Melanocyte of skin (primary cell): ENCODE measurements around the gene TMEM88. TPM values are rescaled to one million over a fixed set of nuclear protein-coding genes. Genes with fewer than 3 reads are reported as not detected.

ENCODE experiments used
- total RNA-seq, 2 donors: library from RNA; depleted of rRNA; stranded (reverse); fragments of >200 nt; gene quantifications; 2 replicates each; pipeline ENCODE4 v1.2.3, GENCODE V29; 2012

TMEM88 gene, protein sequence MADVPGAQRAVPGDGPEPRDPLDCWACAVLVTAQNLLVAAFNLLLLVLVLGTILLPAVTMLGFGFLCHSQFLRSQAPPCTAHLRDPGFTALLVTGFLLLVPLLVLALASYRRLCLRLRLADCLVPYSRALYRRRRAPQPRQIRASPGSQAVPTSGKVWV
- under 1 TPM in 1 of 2 donors, not detected in 1; 0.34 TPM for total RNA-seq

DNA sequence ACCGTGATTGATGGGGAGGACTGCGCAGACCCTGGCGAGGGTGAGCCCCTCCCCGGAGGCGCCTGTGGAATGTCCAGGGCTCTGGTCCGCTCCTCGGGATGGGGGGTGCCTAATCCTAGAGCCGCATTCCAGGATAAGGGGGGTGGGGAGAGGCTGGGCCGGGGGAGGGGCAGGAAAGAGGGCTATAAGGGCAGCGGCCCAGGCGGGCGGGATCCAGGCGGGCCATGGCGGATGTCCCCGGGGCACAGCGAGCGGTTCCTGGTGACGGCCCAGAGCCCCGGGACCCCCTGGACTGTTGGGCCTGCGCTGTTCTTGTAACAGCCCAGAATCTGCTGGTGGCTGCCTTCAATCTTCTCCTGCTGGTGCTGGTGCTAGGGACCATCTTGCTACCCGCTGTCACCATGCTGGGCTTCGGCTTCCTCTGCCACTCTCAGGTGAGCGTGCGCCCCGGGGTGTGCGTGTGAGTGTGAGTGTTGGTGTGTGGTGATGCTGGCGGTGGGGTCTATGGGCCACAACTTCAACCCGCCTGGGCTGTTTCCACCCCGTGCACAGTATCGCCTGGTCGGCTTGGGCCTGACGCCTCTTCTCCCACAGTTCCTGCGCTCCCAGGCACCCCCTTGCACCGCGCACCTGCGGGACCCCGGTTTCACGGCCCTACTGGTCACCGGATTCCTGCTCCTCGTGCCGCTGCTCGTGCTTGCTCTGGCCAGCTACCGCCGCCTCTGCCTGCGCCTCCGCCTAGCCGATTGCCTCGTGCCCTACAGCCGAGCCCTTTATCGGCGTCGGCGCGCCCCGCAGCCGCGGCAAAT lies at the start of gene TMEM88:
TMEM88 (plus strand) TSS at position 216 of the 809 bp plus-strand sequence; CDS start at position 225, 9 bp downstream.

DNA sequence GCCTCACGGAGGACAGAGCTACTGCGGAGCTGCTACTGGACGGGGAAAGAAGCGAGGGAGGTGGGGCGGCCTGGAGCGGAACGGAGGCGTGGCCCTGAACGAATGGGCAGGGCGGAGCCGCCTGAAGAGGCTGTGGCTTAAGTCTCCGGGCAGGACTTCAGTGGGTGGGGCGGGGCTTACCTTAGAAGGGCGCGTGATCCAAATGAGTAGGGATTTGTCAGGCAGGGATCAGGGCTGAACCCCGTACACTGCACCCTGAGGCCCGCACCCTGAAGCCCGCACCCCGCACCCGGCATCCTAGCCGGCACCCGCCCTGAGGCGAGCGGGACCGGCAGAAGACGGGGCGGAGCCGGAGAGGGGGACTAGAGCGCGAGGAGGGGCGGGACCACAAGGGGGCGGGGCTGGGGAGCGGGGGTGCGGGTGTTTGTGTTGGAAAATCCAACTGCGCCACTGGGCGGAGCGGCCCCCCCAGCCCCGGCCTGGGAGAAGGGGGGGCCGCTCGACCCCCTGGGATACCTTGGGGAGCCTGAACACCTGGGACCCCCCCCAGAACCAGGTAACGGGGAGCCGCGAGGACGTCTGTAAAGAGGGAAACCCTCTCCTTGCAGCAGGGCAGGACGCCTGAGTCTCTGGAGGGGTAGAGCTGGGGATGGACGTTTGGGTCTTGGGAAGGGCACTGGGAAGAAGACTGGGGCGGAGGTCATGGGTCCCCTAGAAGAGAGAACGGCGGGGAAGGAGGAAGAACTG lies 20.9 kb upstream of the TMEM88 start, which contains the start of gene KDM6B:
KDM6B (plus strand) TSS at position 423 of the 747 bp plus-strand sequence. CDS start 11,338 bp downstream, outside the sequence.

DNA sequence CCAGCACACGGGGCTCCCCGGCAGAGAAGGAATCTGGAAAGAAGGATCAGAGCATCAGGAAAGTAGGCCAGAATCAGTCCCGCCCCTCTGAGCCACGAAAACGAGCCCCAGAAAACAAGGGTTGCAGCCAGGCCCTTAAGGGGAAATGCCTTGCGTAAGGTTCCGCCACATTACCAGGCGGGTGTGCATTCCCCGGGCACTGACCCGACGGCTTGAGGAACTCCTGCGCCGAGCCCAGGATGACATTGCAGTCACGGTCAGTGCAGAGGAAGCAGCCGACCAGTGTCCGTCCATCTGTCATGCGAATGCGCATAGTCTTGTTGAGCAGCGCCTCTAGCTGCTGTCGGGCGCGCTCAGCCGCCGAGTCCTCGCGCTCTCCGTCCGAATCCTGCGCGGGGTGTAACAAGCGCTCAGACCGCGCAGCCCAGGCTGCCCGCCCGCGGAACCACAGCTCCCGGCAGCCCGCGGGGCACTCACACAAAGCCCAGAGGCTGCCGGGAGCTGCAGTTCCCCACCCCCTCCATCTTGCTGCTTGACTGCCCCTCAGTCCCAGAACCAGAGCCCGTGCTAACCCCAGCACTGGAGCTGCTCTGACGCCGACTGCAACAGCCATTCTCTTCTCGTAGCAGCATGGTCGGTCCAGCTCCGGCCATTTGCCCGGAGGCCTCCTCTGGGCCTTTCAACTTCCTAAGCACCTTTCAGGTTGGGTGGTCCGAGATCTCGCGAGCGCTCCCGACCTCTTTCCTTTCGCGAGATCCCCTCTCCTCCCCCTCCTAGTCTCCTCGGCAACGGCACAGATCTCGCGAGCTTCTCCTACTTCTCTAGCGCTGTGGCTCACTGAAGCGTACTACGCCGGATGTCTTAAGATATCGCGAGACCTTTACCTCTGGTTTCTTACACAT lies 2.2 kb downstream of the TMEM88 start, which contains the start of gene NAA38:
NAA38 (minus strand) TSS at position 749 of the 902 bp plus-strand sequence; CDS start at position 653, 96 bp downstream.

DNA sequence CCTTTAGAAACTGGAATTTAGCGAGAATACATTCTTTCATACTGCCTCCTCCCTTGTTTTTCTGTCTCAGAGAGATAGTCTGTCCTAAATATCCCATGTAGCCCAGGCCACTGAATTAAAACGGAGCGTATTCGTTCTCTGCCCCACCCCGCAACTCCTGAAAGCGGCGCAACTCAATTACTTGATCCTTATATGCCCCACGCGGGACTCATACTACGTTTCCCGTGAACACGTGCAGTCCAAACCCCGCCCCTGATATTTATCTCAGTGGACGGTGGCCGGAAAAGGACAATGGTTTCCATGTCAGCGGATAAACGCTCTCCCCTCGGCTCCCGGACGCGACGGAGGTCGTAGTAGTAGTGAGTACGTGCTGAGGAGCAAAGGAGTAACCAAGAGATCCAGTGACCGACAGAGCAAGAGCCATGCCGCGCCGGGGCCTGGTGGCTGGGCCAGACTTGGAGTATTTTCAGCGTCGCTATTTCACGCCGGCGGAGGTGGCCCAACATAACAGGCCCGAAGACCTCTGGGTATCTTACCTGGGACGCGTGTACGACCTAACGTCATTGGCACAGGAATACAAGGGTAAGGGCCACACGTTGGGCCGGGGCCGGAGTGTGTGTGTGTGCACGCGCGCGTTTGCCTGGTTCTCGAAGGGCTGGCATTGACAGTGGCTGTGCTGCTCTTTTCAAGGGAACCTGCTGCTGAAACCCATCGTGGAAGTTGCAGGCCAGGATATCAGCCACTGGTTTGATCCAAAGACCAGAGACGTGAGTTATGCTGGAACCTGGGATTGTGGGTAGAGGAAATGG lies 3.1 kb downstream of the TMEM88 start, which contains the start of gene CYB5D1:
CYB5D1 (plus strand) TSS at position 291 of the 809 bp plus-strand sequence; CDS start at position 423, 132 bp downstream.

DNA sequence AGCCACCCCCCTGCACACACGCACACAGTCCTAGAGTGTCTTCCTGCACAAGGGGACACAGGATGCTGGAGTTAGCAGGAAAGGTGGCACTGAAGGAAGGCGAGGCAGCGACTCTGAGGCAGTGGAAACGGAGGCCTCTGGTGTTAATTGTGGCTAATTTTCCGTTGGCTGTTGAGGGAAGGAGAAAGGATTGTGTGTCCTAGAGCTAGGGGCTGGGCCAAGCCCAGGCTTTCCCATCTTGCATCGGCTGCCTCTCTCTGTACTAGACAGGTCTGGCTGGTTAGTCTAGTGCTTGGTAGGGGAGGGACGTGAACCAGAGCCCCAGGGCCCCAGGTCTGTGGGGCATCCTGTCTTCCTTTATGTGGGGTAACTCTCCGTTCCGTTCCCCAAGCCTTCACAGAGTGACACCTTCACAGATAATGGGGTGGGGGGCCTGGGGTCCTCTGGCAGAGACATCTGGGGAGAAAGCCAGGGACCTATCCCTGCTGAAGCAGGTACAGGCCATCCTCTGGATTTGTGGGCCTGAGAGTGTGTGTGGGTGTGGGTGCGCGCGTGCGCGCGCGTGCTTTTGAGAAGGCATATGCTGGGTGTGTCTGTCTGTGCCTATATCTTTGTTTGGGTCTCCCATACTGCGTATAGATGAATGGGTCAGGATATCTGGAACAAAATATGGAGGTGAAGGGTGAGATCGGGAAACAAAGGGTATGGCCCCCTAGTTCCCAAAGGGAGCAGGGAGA lies 33.5 kb downstream of the TMEM88 start, which contains the start of gene CHD3:
CHD3 (plus strand) TSS at position 606 of the 737 bp plus-strand sequence. CDS start 212 bp downstream, outside the sequence.

Other genes with a start within 250 kb of the TMEM88 start
- gene FXR2, start 240.2 kb upstream of the TMEM88 start, total RNA-seq: 10 to 100 TPM; 36.3 to 36.5 TPM
- 10 to 100 TPM; 22.4 to 24.6 TPM for gene SAT2, start 227.2 kb upstream of the TMEM88 start, total RNA-seq
- gene SHBG, start 224.9 kb upstream of the TMEM88 start, total RNA-seq: under 1 TPM; 0.33 to 0.34 TPM
- not detected for gene ATP1B2, start 204.1 kb upstream of the TMEM88 start, total RNA-seq
- gene TP53, start 167.6 kb upstream of the TMEM88 start, total RNA-seq: 10 to 100 TPM; 43.0 to 47.1 TPM
- gene WRAP53, start 166.6 kb upstream of the TMEM88 start, total RNA-seq: 10 to 100 TPM in 1 of 2 donors, 1 to 10 TPM in 1; 8.6 to 17.3 TPM
- gene EFNB3, start 149.9 kb upstream of the TMEM88 start, total RNA-seq: 1 to 10 TPM in 1 of 2 donors, under 1 TPM in 1; 0.33 to 1.0 TPM
- under 1 TPM; under 0.01 TPM for gene DNAH2, start 137.3 kb upstream of the TMEM88 start, total RNA-seq
- gene KDM6B, start 20.8 kb upstream of the TMEM88 start, total RNA-seq: 1 to 10 TPM; 3.4 to 3.7 TPM
- gene NAA38, start 2.5 kb downstream of the TMEM88 start, total RNA-seq: 10 to 100 TPM; 47.1 to 68.9 TPM
- 1 to 10 TPM; 5.9 to 8.3 TPM for gene CYB5D1, start 2.9 kb downstream of the TMEM88 start, total RNA-seq
- 10 to 100 TPM; 46.8 to 69.9 TPM for gene CHD3, start 33.7 kb downstream of the TMEM88 start, total RNA-seq
- gene RNF227, start 61.2 kb downstream of the TMEM88 start, total RNA-seq: 1 to 10 TPM in 1 of 2 donors, under 1 TPM in 1; 1.00 to 1.7 TPM
- under 1 TPM; under 0.01 to 0.69 TPM for gene KCNAB3, start 74.8 kb downstream of the TMEM88 start, total RNA-seq
- 10 to 100 TPM; 41.3 to 48.6 TPM for gene TRAPPC1, start 76.9 kb downstream of the TMEM88 start, total RNA-seq
- 10 to 100 TPM; 22.3 to 24.8 TPM for gene CNTROB, start 77.1 kb downstream of the TMEM88 start, total RNA-seq
- 1 to 10 TPM in 1 of 2 donors, not detected in 1; 1.4 TPM for gene GUCY2D, start 147.5 kb downstream of the TMEM88 start, total RNA-seq
- gene ALOX15B, start 184.0 kb downstream of the TMEM88 start, total RNA-seq: under 1 TPM in 1 of 2 donors, not detected in 1; under 0.01 TPM
- gene ALOX12B, start 232.7 kb downstream of the TMEM88 start, total RNA-seq: not detected